ENCODE measurements around the gene CAMK2A.

Gene CAMK2A

DNA sequence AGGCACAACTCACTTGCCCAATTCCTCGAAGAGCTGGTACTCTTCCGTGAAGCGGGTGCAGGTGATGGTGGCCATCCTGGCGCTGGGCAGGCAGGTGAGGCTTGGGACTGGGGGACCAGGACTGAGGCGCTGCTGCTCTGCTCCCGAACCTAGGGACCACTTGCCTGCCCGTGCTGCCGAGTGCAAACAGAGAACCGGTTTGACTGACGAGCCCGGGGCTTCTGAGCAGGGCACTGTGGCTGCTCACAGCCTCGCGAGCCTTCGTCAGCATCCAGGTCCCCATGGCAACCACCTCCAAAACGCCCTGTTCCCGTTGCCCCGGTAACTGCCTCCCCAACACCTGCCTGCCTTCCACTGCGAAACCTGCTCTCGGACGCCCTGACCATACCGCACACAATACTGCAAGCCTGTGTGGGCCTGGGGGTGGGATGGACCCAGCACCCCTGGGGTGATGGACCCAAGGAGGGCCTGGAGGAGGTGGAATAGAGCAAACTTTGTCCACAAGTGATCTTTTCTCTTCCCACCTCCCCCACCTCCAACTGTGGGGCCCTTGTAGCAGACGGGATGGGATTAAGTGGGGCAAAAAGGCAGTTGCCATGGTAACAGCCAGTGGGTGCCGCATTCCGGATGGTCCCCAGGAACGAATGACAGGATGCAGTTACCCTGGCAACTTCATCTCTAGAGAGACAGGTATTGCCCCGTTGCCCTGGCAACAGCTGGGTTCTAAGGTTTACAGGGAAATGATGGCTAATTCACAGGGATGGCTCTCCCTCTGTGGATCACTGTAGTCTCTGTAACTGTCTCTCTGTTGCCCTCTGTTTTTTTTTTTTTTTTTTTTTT is at the start of gene CAMK2A:
TSS of gene CAMK2A (minus strand) at position 223 of the 840 bp plus-strand sequence. CDS start at position 75, 148 bp downstream.
- no peak for FAIRE-seq

DNA sequence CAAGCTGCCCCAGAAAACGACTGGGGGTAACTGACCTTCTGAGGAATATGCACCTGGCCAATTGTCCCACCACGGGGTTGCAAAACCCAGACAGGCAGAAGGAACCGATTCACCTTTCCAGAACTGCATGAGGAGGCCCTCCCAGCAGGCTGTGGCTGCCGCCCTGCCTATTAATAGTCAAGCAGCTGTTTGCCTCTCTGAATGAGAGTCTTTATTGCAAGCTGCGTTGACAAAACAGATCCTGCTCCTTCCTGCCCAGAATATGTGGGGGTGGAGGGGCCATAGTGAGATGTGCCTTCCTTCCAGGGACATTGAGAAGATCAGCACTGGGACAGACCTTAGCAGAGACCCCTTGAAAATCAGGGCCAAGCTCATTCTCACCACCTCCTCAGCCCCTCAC is 49.6 kb upstream of the CAMK2A start:
- FAIRE-seq = no peak

DNA sequence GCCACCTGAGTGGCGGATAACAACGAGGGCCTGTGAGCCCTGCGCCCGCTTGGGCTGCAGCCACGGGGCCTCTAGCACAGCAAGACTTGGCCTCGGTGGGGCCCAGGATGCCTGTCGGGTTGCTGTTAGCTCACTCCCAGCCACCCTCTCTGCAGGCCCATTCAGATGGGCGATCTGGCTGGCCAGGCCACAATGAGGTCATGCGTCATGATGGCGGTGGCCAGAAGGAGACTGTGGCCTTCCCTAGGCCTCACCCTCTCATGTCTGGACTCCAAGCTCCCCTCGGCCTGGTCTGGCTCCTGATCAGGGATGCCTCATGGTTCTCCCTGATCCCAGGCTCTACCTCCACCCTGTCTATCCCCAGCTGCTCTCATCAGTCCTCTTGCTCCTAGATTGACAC is 49.0 kb upstream of the CAMK2A start:
- FAIRE-seq = no peak

DNA sequence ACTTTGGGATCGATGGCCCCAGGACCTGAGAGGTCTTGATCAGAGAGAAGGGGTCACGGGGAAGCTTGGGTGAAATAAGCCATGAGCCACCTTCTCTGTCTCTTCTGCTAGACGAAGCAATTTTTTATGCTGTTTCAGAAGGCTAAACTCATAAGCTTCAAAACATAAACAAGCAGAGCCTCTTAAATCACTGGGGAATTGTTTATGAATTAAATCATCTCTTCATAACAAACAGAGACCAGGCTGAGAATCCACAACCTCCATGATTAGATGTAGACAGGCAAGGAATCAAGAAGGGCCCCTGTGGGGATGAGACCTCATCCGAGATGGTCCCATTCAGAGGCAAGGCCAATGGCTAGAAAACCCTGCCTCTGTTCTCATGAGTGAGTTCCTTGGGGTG is 46.2 kb upstream of the CAMK2A start:
- FAIRE-seq = no peak

DNA sequence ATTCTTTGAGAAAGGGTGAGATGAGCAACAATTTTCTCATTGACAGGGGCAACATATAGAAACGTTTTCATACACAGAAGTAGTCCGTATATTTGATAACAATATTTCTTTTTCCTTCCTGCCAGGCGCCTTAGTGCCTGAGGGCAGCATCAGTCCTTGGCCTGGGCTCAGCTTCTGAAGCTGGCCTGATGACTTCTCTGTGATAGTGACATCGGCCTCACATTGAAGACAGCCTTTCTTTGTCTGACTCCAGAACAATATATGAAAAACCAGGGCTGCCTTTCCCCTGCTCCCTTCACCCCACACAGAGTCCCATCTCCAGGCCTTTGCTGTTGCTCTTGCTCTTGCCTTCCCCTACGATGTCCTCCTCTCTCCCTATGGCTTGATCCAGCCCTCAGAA is 43.8 kb upstream of the CAMK2A start:
- FAIRE-seq = no peak

DNA sequence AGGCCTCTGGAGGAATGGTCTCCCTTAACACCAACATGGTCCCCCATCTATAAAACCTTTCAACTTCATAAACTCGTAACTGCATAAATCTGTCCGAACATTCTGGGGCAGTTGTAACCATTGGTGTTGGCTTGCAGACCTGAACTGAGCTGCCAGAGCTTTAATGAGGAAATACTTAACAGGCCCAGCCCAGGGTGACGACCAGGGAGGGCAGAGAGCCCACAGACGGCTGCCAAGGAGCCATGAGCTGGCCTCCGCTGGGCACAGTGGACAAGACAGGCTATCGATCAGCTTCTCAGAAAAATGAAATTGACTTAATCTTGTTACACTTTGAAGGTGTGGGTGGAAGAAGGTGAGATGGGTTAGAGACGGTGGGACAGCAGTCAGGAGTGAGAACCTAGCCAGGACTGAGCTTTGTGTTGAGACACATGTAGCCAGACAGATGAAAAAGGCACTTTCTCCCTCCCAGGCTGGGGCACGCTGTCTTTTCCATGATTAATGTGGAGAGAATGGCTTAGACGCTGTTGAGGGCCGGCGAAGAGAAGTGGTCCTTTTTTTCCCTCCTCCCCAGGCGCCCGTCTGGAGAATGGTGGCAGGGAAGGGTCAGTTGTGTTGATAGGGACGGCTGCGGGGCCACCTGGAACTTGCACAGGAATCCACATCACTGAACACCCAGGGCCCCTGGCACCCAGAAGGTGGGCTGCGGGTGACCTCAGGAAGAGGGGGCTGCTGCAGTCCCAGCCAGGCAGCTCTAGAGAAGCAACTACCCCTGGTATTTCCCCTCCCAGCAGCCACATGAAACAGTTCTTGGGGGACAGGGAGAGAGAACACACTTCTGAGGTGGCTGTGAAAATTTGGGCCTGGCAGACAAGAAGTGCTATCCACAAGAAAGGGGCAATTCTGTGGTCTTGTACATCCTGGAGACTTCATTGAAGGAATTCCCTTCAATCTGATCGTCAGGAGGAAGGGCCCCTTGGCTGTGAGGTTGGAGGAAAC is 40.6 kb upstream of the CAMK2A start:
- FAIRE-seq = no peak

DNA sequence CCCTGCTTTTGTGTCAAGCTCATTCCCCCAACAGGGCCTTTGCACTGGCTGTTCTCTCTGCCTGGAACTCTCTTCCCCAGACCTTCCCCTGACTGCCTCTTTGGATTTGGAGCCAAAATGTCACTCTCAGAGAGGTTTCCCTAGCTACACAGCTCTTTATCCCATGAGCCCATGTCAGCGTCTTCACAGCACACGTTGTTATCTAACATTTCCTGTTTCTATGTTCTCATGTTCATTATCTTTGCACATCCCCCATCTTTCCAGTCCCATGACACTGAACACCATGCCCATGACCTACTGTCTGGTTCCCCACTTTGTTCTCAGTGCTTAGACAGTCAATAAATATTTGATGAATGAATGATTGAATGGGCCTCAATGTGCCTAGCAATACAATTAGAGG is 39.5 kb upstream of the CAMK2A start:
- FAIRE-seq = no peak

DNA sequence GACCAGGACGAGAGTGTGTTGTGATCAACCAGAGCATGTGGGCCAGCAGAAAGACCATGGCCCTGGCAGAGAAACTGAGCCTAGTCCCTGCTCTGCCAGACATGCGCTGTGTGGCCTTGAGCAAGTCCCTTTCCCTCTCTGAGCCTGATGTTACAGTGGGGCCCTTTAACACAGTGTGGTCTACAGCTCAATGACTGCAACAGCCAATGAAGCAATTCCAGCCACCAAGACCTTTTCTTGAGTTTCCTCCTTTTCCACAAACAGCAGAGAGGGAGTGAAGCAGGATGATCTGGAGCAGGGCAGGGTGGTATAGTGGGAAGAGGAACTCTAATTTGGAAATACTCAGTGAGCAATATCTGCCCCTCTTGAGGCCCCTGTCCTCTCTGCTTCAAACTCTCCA is 38.9 kb upstream of the CAMK2A start:
- FAIRE-seq = no peak

DNA sequence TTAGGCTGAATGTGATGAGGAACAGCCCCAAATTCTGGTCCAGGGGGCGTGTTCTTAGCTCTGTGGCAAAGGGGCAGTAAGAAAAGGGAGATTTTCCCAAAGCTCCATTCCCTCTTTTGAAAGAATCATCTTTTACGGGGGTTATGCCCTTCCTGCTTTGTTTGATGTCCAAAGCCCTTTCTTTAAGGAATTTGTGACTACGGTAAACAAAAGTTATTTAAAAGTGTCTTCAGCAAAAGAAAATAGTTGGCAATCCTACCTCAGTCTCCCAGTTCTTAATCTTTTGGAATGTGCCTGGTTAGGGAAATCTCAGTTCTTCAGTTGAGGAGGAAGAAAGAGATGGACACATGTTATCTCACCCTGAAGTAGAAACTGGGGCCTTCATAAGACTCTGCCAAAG is 37.6 kb upstream of the CAMK2A start:
- FAIRE-seq = no peak

DNA sequence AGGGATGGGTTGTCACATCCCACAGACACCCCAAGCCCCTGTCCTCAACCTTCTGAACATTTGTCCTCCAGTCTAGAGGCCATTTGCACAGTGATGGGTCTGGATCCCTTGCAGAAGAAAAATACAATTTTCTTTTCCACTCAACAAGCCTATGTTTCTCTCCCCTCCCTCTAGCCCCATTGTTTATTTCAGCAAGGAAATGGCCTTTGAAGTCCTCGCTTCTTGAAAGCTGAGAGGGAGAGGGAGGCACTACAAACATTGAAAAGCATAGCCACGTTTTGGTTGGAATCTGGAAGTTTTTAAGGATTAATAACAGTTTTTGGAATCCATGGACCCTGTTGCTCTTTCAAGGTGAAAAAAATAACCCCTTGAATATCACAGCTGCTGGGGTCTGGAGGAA is 37.1 kb upstream of the CAMK2A start:
- FAIRE-seq = no peak

DNA sequence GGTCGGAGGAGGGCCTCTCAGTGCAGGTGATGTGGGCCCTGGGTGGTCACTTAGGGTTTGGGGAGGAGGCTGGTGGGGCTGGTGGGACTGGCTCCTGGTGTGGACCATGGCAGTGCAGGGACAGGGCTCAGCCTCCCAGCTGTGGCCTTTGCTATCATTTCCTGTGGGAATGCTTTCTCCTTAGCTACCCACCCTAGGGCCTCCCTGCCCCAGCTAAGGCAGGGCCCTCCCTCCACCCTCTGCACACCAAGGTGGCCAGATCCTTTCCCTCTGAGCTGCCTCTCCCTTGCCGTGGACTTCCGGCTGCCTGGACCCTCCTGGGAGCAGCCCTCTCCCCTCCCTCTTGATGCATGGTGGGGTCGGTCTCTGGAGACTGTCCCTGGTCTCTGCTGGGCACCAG is 35.9 kb upstream of the CAMK2A start:
- FAIRE-seq = no peak

DNA sequence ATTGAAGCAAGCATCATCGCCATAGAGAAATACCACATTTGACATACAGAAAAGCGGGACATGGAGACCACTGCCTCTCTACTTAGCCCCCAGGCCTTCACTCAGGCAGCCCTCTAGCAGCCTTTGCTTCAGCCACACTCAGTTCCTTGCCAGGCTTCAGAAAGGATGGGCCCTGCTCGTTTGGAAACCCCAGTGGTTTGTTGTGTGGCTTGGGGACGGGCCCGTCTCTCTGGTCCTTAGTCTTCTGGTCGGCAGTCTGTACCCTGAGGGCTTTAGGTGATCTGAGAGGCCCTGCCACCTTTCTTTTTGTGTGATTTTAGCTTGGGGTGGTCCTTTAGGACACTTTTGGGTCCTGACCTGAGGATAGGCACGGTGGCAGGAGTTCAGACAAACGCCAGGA is 34.2 kb upstream of the CAMK2A start:
- FAIRE-seq = no peak

DNA sequence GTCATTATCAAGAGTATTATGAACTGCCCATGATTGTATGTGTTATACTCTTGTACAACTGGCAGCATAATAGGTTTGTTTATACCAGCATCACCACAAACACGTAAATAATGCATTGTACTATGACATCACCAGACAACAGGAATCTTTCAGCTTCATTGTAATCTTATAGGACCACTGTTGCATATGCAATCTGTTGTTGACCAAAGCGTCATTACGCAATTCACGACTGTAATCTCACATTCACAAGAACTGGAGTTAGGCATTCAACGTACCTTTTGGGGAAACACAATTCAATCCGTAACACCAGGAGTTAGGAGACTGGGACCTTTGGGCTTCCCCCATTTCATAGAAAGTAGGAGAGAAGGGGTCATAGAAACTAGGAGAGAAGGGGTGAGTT is 33.5 kb upstream of the CAMK2A start:
- no peak for FAIRE-seq

DNA sequence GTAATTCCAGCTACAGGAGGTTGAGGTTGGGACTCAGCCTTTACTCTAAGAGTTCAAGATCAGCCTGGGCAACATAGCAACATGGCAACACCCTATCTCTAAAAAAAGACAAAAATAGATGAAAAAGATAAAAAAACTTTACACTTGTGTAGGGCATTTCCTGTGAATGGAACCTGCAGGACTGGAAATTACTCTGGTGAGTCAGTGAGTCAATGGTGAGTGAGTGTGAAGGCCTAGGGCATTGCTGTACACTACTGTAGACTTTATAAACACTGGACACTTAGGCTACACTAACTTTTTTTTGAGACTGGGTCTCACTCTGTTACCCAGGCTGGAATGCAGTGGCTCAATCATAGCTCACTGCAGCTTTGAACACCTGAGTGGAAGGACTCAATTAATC is 32.6 kb upstream of the CAMK2A start:
- FAIRE-seq = no peak

DNA sequence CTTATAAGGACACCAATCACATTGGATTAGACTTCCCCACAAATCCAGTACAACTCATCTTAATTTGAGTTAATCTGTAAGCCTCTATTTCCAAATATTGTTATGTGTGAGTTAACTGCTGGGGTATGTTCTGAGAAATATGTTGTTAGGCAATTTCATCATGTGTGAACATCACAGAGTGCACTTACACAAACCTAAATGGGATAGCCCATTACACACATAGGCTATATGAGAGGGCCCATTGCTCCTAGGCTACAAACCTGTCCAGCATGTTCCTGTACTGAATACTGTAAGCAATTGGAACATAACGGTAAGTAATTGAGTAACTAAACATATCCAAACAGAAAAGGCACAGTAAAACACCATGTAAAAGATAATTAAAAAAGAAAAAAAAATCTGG is 32.2 kb upstream of the CAMK2A start:
- no peak for FAIRE-seq

DNA sequence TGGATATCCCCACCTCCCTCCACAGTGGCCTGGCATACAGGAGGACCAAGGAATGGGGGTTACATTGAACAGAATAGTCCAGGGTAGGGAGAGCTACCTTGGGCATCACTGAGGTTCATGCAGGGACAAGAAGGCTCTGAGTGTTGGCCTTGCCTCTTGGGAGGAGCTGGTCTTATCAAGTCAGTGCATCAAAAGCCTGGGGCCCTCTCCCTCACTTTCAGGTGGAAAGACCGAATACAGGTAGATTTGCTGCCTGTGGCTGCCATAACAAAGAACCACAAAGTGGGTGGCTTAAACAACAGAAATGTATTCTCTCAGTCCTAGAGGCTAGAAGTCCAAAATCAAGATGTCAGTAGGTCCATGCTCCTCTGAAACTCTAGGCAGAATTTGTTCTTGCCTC is 31.6 kb upstream of the CAMK2A start:
- no peak for FAIRE-seq

DNA sequence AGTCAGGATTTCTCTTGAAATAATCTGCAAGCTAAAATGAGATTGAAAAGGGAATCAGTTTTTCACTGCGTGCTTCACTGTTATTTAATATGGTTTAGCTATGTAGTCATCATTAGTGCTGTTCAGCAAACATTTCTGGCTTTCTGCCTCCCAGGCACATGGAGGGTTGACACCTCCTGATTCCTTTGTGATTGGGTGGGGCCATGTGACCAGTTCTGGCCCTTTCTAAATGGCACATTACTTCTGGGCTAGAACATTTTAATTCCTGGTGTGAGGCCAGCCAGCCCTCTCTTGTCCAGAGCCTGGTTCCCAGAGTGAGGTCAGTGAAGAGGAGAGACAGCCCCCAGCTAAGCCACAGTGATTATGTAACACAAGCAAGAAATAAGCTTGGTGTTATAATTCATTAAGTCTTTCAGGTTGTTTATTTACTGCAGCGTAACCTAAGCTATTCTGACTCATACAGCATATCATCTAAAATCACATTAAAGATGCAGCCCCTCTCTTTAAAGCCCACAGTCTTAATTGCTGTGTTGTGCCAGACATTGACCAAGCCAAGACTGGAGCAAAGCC is 30.6 kb upstream of the CAMK2A start:
- no peak for FAIRE-seq

DNA sequence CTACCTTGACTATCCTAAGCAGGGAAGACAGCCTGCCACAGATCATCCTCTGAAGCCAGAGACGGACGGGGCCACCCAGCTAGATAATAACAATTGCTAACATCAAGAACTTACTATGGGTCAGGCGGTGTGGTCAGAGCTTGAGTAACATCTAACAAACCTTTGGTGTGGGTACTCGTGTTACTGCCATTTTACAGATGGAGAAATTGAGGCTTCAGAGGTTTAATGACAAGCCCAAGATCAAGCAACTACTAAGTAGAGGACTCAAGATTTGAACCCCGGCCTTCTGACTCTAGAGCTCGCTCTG is 29.9 kb upstream of the CAMK2A start:
- no peak for FAIRE-seq

DNA sequence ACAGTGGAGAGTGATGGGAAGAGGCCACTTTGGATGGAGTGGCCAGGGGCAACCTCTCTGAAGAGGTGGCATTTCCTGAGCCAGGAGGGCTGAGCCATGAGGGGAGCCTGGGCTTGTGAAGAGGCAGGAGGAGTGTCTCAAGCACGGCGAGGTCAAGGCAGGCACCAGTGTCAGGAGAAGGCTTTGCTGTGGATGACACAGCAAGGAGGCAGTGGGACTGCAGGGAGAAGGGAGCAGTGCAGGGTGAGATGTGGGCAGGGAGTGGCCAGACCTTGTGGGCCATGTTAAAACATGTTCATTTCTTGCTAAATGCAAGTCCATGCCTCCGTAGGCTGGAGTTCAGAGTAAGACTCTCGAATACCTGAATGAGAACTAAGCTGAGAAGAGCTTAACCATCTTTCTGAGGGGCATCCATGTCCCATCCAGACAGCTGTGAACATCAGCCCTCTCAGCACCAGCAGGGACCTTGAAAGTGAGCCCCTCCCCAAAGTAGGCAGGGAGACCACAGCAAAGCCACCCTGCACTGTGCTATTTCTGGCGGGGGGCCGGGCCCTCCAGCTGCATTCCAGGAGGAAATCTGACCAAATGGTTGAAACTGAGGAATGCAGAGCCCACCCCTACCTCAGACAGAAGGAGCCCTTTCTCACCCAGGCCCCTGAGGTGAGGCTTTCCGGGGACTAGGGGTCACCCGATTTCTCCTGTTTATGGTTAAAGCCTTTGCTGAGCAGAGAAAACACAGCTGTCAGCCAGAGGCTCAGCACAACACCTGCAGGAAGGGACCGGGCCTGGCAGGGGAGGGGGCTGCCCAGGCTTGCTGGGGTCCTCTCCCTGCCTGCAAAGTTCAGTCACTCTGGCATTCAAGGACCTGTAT is 29.3 kb upstream of the CAMK2A start:
- no peak for FAIRE-seq

DNA sequence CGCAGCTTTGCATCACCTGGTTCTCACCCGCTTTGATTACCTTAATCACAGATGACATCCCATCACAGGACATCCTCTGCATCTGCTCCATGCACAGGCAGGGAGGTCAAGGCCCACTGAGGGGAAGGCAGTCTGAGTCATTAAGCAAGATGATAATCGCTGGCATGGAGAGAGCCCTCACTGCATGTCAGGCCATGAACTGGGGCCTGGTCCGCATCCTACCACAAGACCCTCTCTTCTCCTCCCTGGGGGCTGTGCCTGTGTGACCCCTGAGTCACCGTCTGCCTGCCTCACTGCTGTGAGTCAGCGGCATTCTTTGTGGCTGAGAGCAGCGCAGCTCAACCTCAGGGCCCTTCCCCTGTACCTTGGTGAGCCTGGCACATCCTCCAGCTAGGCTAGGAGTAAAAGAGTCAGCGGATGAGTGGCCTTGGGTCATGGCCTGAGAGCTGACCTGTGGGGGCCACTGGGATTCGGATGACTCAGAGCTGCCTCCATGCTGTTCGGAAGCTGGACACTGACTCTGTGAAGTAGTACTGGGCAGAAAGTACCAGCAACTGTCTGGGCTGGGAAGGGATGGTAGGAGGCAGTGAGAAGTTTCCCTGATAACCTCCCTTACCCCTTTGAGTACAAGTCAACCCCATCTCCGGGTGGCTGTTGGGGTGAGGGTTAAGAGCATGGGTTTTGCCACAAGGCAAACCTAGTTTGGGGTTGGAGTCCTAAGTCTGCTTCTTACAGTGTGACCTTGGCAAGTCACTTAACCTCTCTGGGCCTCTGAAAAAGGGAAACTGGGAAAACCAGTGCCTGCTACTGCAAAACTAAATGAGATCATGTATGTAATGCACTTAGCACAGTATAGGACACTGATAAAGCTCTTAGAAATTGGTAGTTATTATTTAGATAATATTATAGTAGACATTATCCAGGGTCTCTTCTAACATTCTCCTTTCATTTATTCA is 27.8 kb upstream of the CAMK2A start:
- no peak for FAIRE-seq

DNA sequence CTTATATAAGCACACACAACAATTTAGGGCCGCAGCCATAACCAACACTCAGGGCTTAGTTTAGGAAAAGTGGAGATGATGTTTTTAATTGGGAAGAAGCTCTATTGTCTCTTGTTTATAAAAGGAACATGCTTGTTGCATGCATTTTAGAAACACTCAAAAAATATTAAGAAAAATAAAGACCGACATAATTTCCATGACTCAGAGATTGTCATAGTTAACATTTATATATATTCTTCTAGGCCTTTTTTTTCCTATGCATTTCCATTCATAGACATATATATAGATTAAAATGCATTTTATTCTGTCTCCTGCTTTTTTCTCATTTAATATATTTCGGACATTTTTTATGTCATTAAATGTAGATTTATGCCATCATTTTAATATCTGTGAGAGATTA is 26.7 kb upstream of the CAMK2A start:
- FAIRE-seq = no peak

All from colon (tissue), 2 donors.